ENCODE measurements around the gene NLRP8.

DNA sequence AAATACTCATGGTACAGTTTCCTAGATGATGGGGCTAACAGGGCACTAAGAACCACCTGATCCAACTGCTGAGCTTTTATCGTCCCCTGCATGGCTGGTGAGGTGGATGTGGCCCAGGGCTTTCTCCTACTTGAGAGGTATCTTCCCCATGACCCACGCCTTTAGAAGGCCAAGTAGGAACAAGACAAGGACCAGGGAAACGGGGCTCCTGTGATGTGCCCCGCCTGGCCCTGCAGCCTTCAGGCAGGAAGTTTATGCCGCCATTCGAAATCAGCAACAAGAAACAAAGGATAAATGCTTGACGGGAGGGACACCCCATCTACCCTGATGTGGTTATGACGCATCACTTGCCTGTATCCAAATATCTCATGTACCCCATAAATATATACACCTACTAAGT, 19.6 kb upstream of the NLRP8 start:
- TF ChIP-seq, protein P1, sequence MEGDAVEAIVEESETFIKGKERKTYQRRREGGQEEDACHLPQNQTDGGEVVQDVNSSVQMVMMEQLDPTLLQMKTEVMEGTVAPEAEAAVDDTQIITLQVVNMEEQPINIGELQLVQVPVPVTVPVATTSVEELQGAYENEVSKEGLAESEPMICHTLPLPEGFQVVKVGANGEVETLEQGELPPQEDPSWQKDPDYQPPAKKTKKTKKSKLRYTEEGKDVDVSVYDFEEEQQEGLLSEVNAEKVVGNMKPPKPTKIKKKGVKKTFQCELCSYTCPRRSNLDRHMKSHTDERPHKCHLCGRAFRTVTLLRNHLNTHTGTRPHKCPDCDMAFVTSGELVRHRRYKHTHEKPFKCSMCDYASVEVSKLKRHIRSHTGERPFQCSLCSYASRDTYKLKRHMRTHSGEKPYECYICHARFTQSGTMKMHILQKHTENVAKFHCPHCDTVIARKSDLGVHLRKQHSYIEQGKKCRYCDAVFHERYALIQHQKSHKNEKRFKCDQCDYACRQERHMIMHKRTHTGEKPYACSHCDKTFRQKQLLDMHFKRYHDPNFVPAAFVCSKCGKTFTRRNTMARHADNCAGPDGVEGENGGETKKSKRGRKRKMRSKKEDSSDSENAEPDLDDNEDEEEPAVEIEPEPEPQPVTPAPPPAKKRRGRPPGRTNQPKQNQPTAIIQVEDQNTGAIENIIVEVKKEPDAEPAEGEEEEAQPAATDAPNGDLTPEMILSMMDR (IDR thresholded peaks at IDR 0.05; ENCODE audit: low read depth, low read length): no peak
- TF ChIP-seq EZH2phosphoT487 (IDR thresholded peaks at IDR 0.05; ENCODE audit: low read depth): no peak
